Ectodermal cell (in vitro differentiated cells): ENCODE results near the gene LIN28B.

Source experiments
- H3K27ac ChIP-seq: 2 replicates; pipeline ENCODE4 v1.7.0; 2013; ENCODE audit warnings: mild to moderate bottlenecking, low read depth, low read length; ENCODE audit not compliant: insufficient read depth, poor library complexity, severe bottlenecking
- H3K27me3 ChIP-seq: 2 replicates; pipeline ENCODE4 v1.7.0; 2013; ENCODE audit warnings: mild to moderate bottlenecking, low read length; ENCODE audit not compliant: insufficient read depth, control insufficient read depth, poor library complexity, severe bottlenecking
- H3K36me3 ChIP-seq: one replicate; pipeline ENCODE4 v1.7.0; 2013; ENCODE audit warnings: low read length; ENCODE audit not compliant: control insufficient read depth, insufficient read depth
- H3K4me1 ChIP-seq: one replicate; pipeline ENCODE4 v1.7.0; 2013; ENCODE audit warnings: low read length; ENCODE audit not compliant: control insufficient read depth, insufficient read depth
- H3K4me3 ChIP-seq: 2 replicates; pipeline ENCODE4 v1.7.0; 2013; ENCODE audit warnings: low read depth, low read length, control low read depth; ENCODE audit not compliant: insufficient read depth
- H3K9me3 ChIP-seq: 2 replicates; pipeline ENCODE4 v1.7.0; 2013; ENCODE audit warnings: mild to moderate bottlenecking, low read length, moderate library complexity; ENCODE audit not compliant: control insufficient read depth
- WGBS, 2 experiments: methylation state at CpG; one replicate each; pipeline ENCODE4 v1.1.7; 2013; ENCODE audit warnings: missing lambda C conversion rate in 2 of 2; 5-methylcytosine and 5-hydroxymethylcytosine counted together

Gene LIN28B

GRCh38 chr6:105105094-105105493 lies 148.2 kb downstream of the LIN28B start:
- Histone ChIP-seq H3K27me3 (no peaks in the 10 kb centered on the region), H3K9me3 (no peaks in the 10 kb centered on the region), H3K36me3 (no peaks in the 10 kb centered on the region), H3K4me3 (no peak overlapping the region), H3K4me1 (no peaks in the 10 kb centered on the region), H3K27ac (no peak overlapping the region)
- WGBS, 2 experiments = 89 to 95% methylated on average over 3 of the region's 3 CpGs

GRCh38 chr6:105106260-105106659 lies 149.4 kb downstream of the LIN28B start:
- Histone ChIP-seq H3K4me1 (no peaks in the 10 kb centered on the region), H3K4me3 (no peak overlapping the region), H3K27me3 (no peaks in the 10 kb centered on the region), H3K9me3 (no peaks in the 10 kb centered on the region), H3K36me3 (no peaks in the 10 kb centered on the region), H3K27ac (no peak overlapping the region)
- WGBS, 2 experiments = 91 to 94% methylated on average over 8 of the region's 8 CpGs

- WGBS, 2 experiments = 70 to 87% methylated on average over 1 of the region's 1 CpG
- Histone ChIP-seq H3K36me3 (no peaks in the 10 kb centered on the region), H3K4me3 (no peak overlapping the region), H3K9me3 (no peaks in the 10 kb centered on the region), H3K27me3 (no peaks in the 10 kb centered on the region), H3K27ac (no peak overlapping the region), H3K4me1 (no peaks in the 10 kb centered on the region)
Observed at GRCh38 chr6:105107207-105107606, 150.3 kb downstream of the LIN28B start.

GRCh38 chr6:105108631-105109262 lies 151.8 kb downstream of the LIN28B start:
- Histone ChIP-seq H3K9me3 (no peaks in the 10 kb centered on the region), H3K4me3 (no peak overlapping the region), H3K27me3 (no peaks in the 10 kb centered on the region), H3K27ac (no peak overlapping the region), H3K4me1 (no peaks in the 10 kb centered on the region), H3K36me3 (no peaks in the 10 kb centered on the region)
- 79 to 80% methylated on average over 7 of the region's 7 CpGs for WGBS, 2 experiments

- Histone ChIP-seq H3K27me3 (no peaks in the 10 kb centered on the region), H3K36me3 (no peaks in the 10 kb centered on the region), H3K9me3 (no peaks in the 10 kb centered on the region), H3K4me3 (no peak overlapping the region), H3K4me1 (no peaks in the 10 kb centered on the region), H3K27ac (no peak overlapping the region)
- 73 to 77% methylated on average over 7 to 8 of the region's 8 CpGs for WGBS, 2 experiments
Observed at GRCh38 chr6:105109955-105110895, 153.3 kb downstream of the LIN28B start.

- WGBS, 2 experiments = 93 to 95% methylated on average over 3 of the region's 3 CpGs
- Histone ChIP-seq H3K9me3 (no peaks in the 10 kb centered on the region), H3K27ac (no peak overlapping the region), H3K4me3 (no peak overlapping the region), H3K36me3 (no peaks in the 10 kb centered on the region), H3K27me3 (no peaks in the 10 kb centered on the region), H3K4me1 (no peaks in the 10 kb centered on the region)
Observed at GRCh38 chr6:105111105-105111504, 154.2 kb downstream of the LIN28B start.

- Histone ChIP-seq H3K9me3 (no peaks in the 10 kb centered on the region), H3K36me3 (no peaks in the 10 kb centered on the region), H3K4me1 (no peaks in the 10 kb centered on the region), H3K27me3 (no peaks in the 10 kb centered on the region), H3K27ac (no peak overlapping the region), H3K4me3 (no peak overlapping the region)
- 93 to 97% methylated on average over 1 to 2 of the region's 2 CpGs for WGBS, 2 experiments
Observed at GRCh38 chr6:105111871-105112270, 155.0 kb downstream of the LIN28B start.

- no peaks in the 10 kb centered on the region for H3K9me3 ChIP-seq
- H3K27ac ChIP-seq = no peak overlapping the region
- H3K4me3 ChIP-seq = no peak overlapping the region
- H3K27me3 ChIP-seq = no peaks in the 10 kb centered on the region
- H3K36me3 ChIP-seq = no peaks in the 10 kb centered on the region
- WGBS, 2 experiments = 86 to 91% methylated on average over 1 of the region's 1 CpG
- H3K4me1 ChIP-seq = no peaks in the 10 kb centered on the region
Observed at GRCh38 chr6:105112577-105112976, 155.7 kb downstream of the LIN28B start.

GRCh38 chr6:105113422-105113821 lies 156.5 kb downstream of the LIN28B start:
- no peak overlapping the region for H3K27ac ChIP-seq
- no peaks in the 10 kb centered on the region for H3K36me3 ChIP-seq
- H3K27me3 ChIP-seq = no peaks in the 10 kb centered on the region
- H3K4me3 ChIP-seq = no peak overlapping the region
- no peaks in the 10 kb centered on the region for H3K9me3 ChIP-seq
- H3K4me1 ChIP-seq = no peaks in the 10 kb centered on the region
- WGBS, 2 experiments = 91 to 96% methylated on average over 6 of the region's 6 CpGs

- no peaks in the 10 kb centered on the region for H3K36me3 ChIP-seq
Observed at GRCh38 chr6:105116150-105116549, 159.2 kb downstream of the LIN28B start.

More at GRCh38 chr6:105116150-105116549, 159.2 kb downstream of the LIN28B start:
- H3K27ac ChIP-seq = no peak overlapping the region
- no peaks in the 10 kb centered on the region for H3K9me3 ChIP-seq
- 73 to 77% methylated on average over 5 of the region's 5 CpGs for WGBS, 2 experiments
- no peaks in the 10 kb centered on the region for H3K27me3 ChIP-seq
- H3K4me1 ChIP-seq = no peaks in the 10 kb centered on the region
- H3K4me3 ChIP-seq = no peak overlapping the region
